Measurements from ENCODE around the gene WNT1.

The WNT1 gene

GRCh38 chr12:48933664-48934311, 44.3 kb upstream of the WNT1 start:
- Histone ChIP-seq H2AFZ (ENCODE audit: low read depth, low read length) (no peak overlapping the region), H3K9ac (ENCODE audit: low read length) (no peak overlapping the region), H3K4me2 (ENCODE audit: low read length) (no peak overlapping the region), H3K4me1 (ENCODE audit: low read length) (no peaks in the 10 kb centered on the region), H3K36me3 (replicated peaks; ENCODE audit: low read depth, low read length) (peaks cover 29% of the 10 kb centered on the region), H3K27me3 (ENCODE audit: low read depth, low read length) (no peaks in the 10 kb centered on the region), H3K79me2 (ENCODE audit: low read length) (no peaks in the 10 kb centered on the region), H3K27ac (ENCODE audit: low read length) (no peak overlapping the region), H4K20me1 (ENCODE audit: insufficient read depth, low read length) (peaks cover 8% of the 10 kb centered on the region; the same call in 1 of the 2 replicates), H3K4me3 (ENCODE audit: low read length) (no peak overlapping the region), H3K9me3 (ENCODE audit: insufficient read depth, low read length) (no peaks in the 10 kb centered on the region)
- TF ChIP-seq EZH2phosphoT487 (IDR thresholded peaks at IDR 0.05; ENCODE audit: low read depth) (no peak), CTCF (IDR thresholded peaks at IDR 0.05; ENCODE audit: low read depth, low read length) (no peak)

GRCh38 chr12:48934312-48934706, 43.8 kb upstream of the WNT1 start:
- Histone ChIP-seq H3K4me2 (ENCODE audit: low read length) (no peak overlapping the region), H3K27me3 (ENCODE audit: low read depth, low read length) (no peaks in the 10 kb centered on the region), H4K20me1 (ENCODE audit: insufficient read depth, low read length) (peaks cover 8% of the 10 kb centered on the region; the same call in 1 of the 2 replicates), H3K9me3 (ENCODE audit: insufficient read depth, low read length) (no peaks in the 10 kb centered on the region), H3K79me2 (ENCODE audit: low read length) (no peaks in the 10 kb centered on the region), H3K27ac (ENCODE audit: low read length) (no peak overlapping the region), H2AFZ (ENCODE audit: low read depth, low read length) (no peak overlapping the region), H3K36me3 (replicated peaks; ENCODE audit: low read depth, low read length) (peaks cover 33% of the 10 kb centered on the region), H3K9ac (ENCODE audit: low read length) (no peak overlapping the region), H3K4me3 (ENCODE audit: low read length) (no peak overlapping the region), H3K4me1 (ENCODE audit: low read length) (no peaks in the 10 kb centered on the region)
- TF ChIP-seq EZH2phosphoT487 (IDR thresholded peaks at IDR 0.05; ENCODE audit: low read depth) (no peak), CTCF (IDR thresholded peaks at IDR 0.05; ENCODE audit: low read depth, low read length) (peak; percentile 52)

GRCh38 chr12:48936379-48936979, 41.6 kb upstream of the WNT1 start:
- Histone ChIP-seq H3K9ac (ENCODE audit: low read length) (no peak overlapping the region), H3K27ac (ENCODE audit: low read length) (no peak overlapping the region), H3K4me2 (ENCODE audit: low read length) (no peak overlapping the region), H3K27me3 (ENCODE audit: low read depth, low read length) (no peaks in the 10 kb centered on the region), H4K20me1 (ENCODE audit: insufficient read depth, low read length) (peaks cover 16% of the 10 kb centered on the region), H2AFZ (ENCODE audit: low read depth, low read length) (no peak overlapping the region), H3K4me1 (ENCODE audit: low read length) (no peaks in the 10 kb centered on the region), H3K79me2 (ENCODE audit: low read length) (no peaks in the 10 kb centered on the region), H3K4me3 (ENCODE audit: low read length) (no peak overlapping the region), H3K36me3 (replicated peaks; ENCODE audit: low read depth, low read length) (peaks cover 30% of the 10 kb centered on the region), H3K9me3 (ENCODE audit: insufficient read depth, low read length) (no peaks in the 10 kb centered on the region)
- peak; percentile 90 for TF ChIP-seq CTCF (IDR thresholded peaks at IDR 0.05; ENCODE audit: low read depth, low read length)
- no peak for TF ChIP-seq EZH2phosphoT487 (IDR thresholded peaks at IDR 0.05; ENCODE audit: low read depth)

GRCh38 chr12:48937170-48937569, 41.0 kb upstream of the WNT1 start:
- Histone ChIP-seq H3K27me3 (ENCODE audit: low read depth, low read length) (no peaks in the 10 kb centered on the region), H4K20me1 (ENCODE audit: insufficient read depth, low read length) (peaks cover 20% of the 10 kb centered on the region), H3K27ac (ENCODE audit: low read length) (no peak overlapping the region), H3K4me2 (ENCODE audit: low read length) (no peak overlapping the region), H3K4me1 (ENCODE audit: low read length) (no peaks in the 10 kb centered on the region), H3K9me3 (ENCODE audit: insufficient read depth, low read length) (no peaks in the 10 kb centered on the region), H3K79me2 (ENCODE audit: low read length) (no peaks in the 10 kb centered on the region), H3K36me3 (replicated peaks; ENCODE audit: low read depth, low read length) (peaks cover 28% of the 10 kb centered on the region), H2AFZ (ENCODE audit: low read depth, low read length) (no peak overlapping the region), H3K4me3 (ENCODE audit: low read length) (no peak overlapping the region), H3K9ac (ENCODE audit: low read length) (no peak overlapping the region)
- TF ChIP-seq CTCF (IDR thresholded peaks at IDR 0.05; ENCODE audit: low read depth, low read length) (peak; percentile 34), EZH2phosphoT487 (IDR thresholded peaks at IDR 0.05; ENCODE audit: low read depth) (no peak)

All from OCI-LY3 (cell line).